Prostate gland (tissue), 2 donors: Measurements from ENCODE around the gene RPL21. TPM values are rescaled to one million over a fixed set of nuclear protein-coding genes. Genes with fewer than 3 reads are reported as not detected.
A peak's percentile ranks its signal among the peaks of the same experiment; 100 is the strongest.

Source experiments
- DNase-seq: peaks from one replicate; pipeline ENCODE4 v3.0.0-alpha.2; 2019; ENCODE audit warnings: low spot score
- H3K27ac ChIP-seq, 2 donors: fragments of 200-600 bp; sonication (generic); 2 replicates each; pipeline ENCODE4 v1.5.1; 2017 to 2019
- H3K27me3 ChIP-seq: fragments of 200-600 bp; sonication (generic); replicated peaks from 2 replicates; pipeline ENCODE4 v1.5.1; 2019; ENCODE audit not compliant: insufficient read depth
- H3K36me3 ChIP-seq, 2 donors: fragments of 200-600 bp; sonication (generic); 1 replicate in 1 of 2; 2 replicates in 1 of 2; pipeline versions ENCODE4 v1.5.1 to v1.8.1; 2017 to 2019
- H3K4me1 ChIP-seq: fragments of 200-600 bp; sonication (generic); replicated peaks from 2 replicates; pipeline ENCODE4 v1.5.1; 2019
- H3K4me3 ChIP-seq, 2 donors: fragments of 200-600 bp; sonication (generic); 2 replicates each; pipeline ENCODE4 v1.5.1; 2017 to 2019
- H3K9me3 ChIP-seq: fragments of 200-600 bp; sonication (generic); 2 replicates; pipeline ENCODE4 v1.5.1; 2017
- POLR2A ChIP-seq: fragments of 450-650 bp; IDR thresholded peaks from one replicate; pipeline ENCODE4 v1.6.1; 2016; ENCODE audit warnings: antibody characterized with exemption, mild to moderate bottlenecking
- POLR2AphosphoS5 ChIP-seq: sonication (generic); formaldehyde crosslinking; IDR thresholded peaks from one replicate; pipeline ENCODE4 v1.6.1; 2017; ENCODE audit warnings: antibody characterized with exemption
- WGBS: methylation state at CpG from one replicate; pipeline ENCODE4 v1.1.5; 2018; 5-methylcytosine and 5-hydroxymethylcytosine counted together
- intact Hi-C: fragments of 100-400 bp; cut with DNase I; formaldehyde crosslinking; loops from one replicate; pipeline ENCODE4 v1.14.2; 2022
- total RNA-seq, 2 donors: library from RNA; depleted of rRNA; stranded (reverse); fragments of >200 nt; gene quantifications; one replicate each; pipeline ENCODE4 v1.1.0, GENCODE V29; 2016
- TF ChIP-seq, protein P1 (sequence below), 4 experiments: fragments of 200-600 bp in 2 of 4; fragments of 450-650 bp in 2 of 4; sonication (generic) in 2 of 4; IDR thresholded peaks; 1 replicate in 3 of 4; 2 replicates in 1 of 4; pipeline ENCODE4 v1.5.1; 2016 to 2019; ENCODE audit warnings: antibody characterized with exemption in 4 of 4, mild to moderate bottlenecking in 2 of 4, moderate library complexity in 2 of 4

The RPL21 gene
- total RNA-seq, 2 donors from 2014 or later = 338 to 1,109 TPM

DNA sequence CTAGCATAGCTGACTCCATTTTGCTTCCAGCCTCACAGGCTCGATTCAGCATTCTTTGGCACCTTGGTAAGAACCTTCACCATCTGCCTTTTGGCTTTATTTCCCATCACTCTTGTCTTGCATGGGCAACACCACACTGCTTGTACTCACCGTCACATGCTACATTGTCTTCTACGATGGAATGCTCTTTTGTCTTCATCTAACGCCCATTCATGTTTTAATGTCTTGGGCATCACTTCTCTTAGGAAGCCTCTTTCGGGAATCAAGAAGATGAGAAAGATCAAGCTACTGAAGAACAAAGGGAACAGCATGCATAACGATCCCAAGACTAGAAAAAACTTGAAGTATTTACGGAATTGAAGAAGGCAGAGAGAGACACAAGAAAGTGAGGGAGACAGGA lies 5.7 kb upstream of the RPL21 start:
- Histone ChIP-seq H3K36me3 (no peaks in the 10 kb centered on the region), H3K27me3 (no peaks in the 10 kb centered on the region), H3K27ac (no peak overlapping the region), H3K4me3 (no peak overlapping the region), H3K4me1 (no peaks in the 10 kb centered on the region), H3K9me3 (no peaks in the 10 kb centered on the region)
- intact Hi-C loops = no loop called here
- TF ChIP-seq POLR2AphosphoS5 (no peak), POLR2A (no peak)
- TF ChIP-seq, protein P1, sequence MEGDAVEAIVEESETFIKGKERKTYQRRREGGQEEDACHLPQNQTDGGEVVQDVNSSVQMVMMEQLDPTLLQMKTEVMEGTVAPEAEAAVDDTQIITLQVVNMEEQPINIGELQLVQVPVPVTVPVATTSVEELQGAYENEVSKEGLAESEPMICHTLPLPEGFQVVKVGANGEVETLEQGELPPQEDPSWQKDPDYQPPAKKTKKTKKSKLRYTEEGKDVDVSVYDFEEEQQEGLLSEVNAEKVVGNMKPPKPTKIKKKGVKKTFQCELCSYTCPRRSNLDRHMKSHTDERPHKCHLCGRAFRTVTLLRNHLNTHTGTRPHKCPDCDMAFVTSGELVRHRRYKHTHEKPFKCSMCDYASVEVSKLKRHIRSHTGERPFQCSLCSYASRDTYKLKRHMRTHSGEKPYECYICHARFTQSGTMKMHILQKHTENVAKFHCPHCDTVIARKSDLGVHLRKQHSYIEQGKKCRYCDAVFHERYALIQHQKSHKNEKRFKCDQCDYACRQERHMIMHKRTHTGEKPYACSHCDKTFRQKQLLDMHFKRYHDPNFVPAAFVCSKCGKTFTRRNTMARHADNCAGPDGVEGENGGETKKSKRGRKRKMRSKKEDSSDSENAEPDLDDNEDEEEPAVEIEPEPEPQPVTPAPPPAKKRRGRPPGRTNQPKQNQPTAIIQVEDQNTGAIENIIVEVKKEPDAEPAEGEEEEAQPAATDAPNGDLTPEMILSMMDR (IDR thresholded peaks at IDR 0.05) = no peak
- no peak for DNase-seq
- WGBS = 82% methylated on average over 7 of the region's 7 CpGs

DNA sequence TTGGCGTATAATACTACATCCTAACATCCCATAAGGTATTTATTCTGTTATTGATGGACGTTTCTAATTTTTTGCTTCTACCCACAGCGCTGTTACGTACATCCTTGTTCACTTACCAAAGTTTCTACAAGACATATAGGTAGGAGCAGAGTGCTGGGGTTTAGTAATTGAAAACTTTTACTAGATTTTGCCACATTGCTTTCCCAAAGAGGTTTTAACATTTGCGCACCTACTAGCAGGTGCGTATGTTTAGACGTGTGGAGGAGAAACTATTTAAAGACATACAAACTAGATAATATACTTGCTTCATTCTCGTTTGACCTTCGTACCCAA lies 559 bp upstream of the RPL21 start:
- WGBS = under 1% methylated on average over 9 of the region's 9 CpGs
- intact Hi-C loops = loop anchor here (2.0 to 10.0 kb wide), 3 partner anchors 20 to 174 kb away; partner anchors contain the start of genes GTF3A, RASL11A and USP12
- no peak for DNase-seq
- H3K4me1 ChIP-seq = peaks cover 3% of the 10 kb centered on the region
- no peaks in the 10 kb centered on the region for H3K9me3 ChIP-seq
- TF ChIP-seq POLR2AphosphoS5 = no peak
- TF ChIP-seq, protein P1 (IDR thresholded peaks at IDR 0.05) = no peak
- TF ChIP-seq POLR2A = no peak
- H3K4me3 ChIP-seq = peak overlapping the region; percentile 79 to 82
- H3K27ac ChIP-seq = peak overlapping the region; percentile 93 to 96
- no peaks in the 10 kb centered on the region for H3K27me3 ChIP-seq
- H3K36me3 ChIP-seq = no peaks in the 10 kb centered on the region

DNA sequence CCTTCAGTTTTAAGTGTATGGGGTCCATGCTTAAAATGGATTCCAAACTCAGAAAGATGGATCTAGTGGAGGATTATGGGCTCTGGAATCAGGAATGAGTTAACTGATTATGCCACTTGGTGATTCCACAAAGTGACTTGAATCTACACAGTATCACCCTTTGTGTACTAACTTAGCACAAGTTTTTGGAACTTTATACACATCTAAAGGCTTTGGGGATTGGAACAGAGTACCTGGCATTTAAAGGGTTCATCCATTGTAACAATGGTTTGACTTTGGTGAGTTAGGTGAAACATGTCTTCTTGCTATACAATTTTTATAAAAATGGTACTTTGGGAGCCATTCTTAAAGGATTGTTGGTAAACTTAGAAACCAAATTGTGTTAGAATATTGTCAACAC lies 1.1 kb downstream of the RPL21 start:
- H3K4me3 ChIP-seq = peak overlapping the region; percentile 79 to 82
- no peak for DNase-seq
- peak overlapping the region; percentile 93 to 96 for H3K27ac ChIP-seq
- H3K27me3 ChIP-seq = no peaks in the 10 kb centered on the region
- no peaks in the 10 kb centered on the region for H3K36me3 ChIP-seq
- no peaks in the 10 kb centered on the region for H3K9me3 ChIP-seq
- H3K4me1 ChIP-seq = peaks cover 3% of the 10 kb centered on the region
- TF ChIP-seq POLR2A = no peak
- no peak for TF ChIP-seq POLR2AphosphoS5
- TF ChIP-seq, protein P1 (IDR thresholded peaks at IDR 0.05) = no peak
- intact Hi-C loops = loop anchor here (5.0 to 10.0 kb wide), 2 partner anchors 80 to 172 kb away; partner anchors contain the start of genes GTF3A and USP12

DNA sequence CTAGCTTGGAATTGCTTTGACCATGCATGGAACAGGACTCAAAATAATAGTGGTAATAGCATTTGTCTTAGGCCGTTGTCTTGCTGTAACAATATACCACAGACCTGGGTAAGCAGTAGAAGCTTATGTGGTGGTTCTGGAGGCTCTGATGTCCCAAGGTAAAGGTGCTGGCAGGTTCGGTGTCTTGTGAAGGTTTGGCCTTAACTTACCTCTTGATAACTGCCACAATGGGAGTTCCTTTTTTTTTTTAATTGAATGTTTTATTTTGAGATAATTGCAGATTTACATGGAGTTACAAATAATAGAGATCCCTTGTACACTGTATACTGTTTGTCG lies 5.8 kb downstream of the RPL21 start:
- TF ChIP-seq, protein P1 (IDR thresholded peaks at IDR 0.05) = no peak
- H3K27ac ChIP-seq = no peak overlapping the region
- peaks cover 3% of the 10 kb centered on the region for H3K4me1 ChIP-seq
- intact Hi-C loops = loop anchor here (10.0 kb wide), 1 partner anchor 168 kb away; the partner anchor contains the start of gene GTF3A
- no peaks in the 10 kb centered on the region for H3K9me3 ChIP-seq
- no peak overlapping the region for H3K4me3 ChIP-seq
- DNase-seq = no peak
- no peaks in the 10 kb centered on the region for H3K27me3 ChIP-seq
- WGBS = 87% methylated on average over 3 of the region's 3 CpGs
- no peaks in the 10 kb centered on the region for H3K36me3 ChIP-seq

DNA sequence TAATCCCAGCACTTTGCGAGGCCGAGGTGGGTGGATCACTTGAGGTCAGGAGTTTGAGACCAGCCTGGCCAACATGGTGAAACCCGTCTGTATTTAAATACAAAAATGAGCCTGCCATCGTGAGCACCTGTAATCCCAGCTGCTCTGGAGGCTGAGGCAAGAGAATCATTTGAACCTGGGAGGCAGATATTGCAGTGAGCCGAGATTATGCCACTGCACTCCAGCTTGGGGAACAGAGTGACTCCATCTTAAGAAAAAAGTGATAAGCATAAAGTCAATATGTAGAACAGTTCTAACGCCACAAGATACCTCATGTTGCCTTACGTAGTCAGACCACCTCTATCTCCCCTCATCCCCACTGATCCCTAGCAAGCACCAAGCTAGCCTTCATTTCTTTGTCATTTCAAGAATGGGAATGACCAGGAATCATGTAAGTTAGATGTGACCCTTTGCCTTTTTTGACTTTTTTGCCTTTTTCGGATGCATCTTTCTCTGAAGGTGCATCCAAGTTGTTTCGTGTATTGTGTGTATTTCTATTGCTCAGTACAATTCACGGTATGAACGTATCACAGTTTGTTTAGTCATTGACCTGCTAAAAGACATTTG lies 6.4 kb downstream of the RPL21 start:
- H3K27ac ChIP-seq = no peak overlapping the region
- peaks cover 3% of the 10 kb centered on the region for H3K4me1 ChIP-seq
- no peak for DNase-seq
- no peak overlapping the region for H3K4me3 ChIP-seq
- H3K36me3 ChIP-seq = no peaks in the 10 kb centered on the region
- TF ChIP-seq POLR2AphosphoS5 (no peak), POLR2A (no peak)
- TF ChIP-seq, protein P1 (IDR thresholded peaks at IDR 0.05) = no peak
- no peaks in the 10 kb centered on the region for H3K9me3 ChIP-seq
- 84% methylated on average over 11 of the region's 11 CpGs for WGBS
- H3K27me3 ChIP-seq = no peaks in the 10 kb centered on the region
- intact Hi-C loops = loop anchor here (10.0 kb wide), 1 partner anchor 167 kb away; the partner anchor contains the start of gene GTF3A
